ENCODE data around the gene SERINC1.
"Not testable (repeated sequence)": the region's sequence is repeated elsewhere in the genome, so short reads cannot be mapped to it uniquely, and the experiment has no call there.

Gene SERINC1

DNA sequence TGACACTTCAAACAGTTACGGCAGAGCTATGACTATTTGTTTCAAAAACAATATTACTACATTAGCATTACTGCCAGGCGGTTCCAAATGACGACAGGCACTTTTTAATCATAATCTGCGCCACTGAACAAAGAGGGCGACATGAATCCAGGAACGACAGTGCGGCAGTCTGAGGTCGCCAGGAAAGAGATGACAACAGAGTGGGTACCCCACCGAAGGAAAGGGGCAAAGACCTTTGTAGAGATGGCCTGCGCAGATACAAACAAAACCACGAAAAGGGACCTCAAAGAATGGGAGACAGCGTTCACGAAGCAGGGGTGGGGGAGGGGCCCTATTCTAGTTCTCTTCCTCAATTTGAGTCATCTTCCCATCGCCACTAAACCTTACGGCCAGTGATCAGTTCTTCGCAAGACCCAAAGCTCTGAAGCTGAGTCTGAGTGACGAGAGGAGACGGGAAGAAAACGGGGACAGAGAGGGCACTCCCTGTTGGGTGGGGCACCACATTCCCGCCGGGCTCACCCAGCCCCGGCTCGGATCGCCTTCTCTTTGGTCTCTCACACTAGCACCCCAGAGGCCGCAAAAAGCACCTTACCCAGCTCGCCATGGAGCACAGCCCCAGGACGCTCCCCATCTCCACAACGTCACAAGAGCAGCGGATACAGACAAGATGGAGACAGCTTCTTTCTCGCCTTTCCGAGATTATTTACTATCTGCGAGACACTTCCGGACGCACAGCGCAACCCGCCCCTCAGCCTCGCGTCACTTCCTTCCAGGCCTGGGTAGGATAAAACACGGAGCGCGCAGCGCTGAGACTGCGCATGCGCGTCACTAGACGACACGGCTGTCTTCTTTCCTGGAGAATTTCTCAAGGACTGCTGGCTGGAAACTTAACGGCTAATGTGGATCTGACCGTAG lies at the start of gene SERINC1:
Gene SERINC1, minus strand, starts transcription at position 701 of the 915 bp plus-strand sequence. Its CDS starts 70 bp downstream, at position 631.
- peak; percentile 92 for DNase-seq

DNA sequence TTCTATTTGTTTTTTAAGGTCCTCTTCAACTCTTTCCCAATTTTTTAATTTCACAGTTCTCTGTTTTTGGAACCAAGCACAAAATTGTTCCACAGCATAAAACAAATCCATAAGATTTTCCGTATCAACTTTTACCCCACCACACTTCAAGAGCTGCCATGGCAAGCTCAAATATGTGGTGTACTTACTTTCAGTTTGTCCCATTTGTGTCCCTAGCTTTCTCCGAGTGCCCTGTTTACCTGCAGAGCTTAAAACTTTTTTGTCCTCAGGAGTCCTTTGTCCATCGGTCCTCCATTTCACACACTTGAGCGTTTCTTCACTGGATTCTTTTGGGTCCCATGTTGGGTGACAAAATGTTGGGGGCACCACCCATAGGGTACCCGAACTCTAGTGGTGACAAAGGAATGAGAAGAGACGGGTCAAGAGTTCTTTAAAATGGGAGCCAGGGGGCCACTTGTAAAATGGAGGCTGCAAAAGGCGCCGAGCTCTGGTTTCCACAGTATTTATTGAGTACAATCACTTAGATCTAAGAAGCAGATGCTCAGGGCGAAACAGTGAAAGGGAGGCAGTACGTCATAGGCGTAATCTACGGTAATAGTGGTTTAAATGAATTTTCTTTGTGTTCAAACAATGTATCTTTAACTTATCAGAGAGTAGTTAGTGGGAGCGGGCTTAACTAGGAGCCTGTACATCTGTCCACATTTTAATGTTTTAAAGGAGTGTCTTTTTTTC lies 39.8 kb upstream of the SERINC1 start:
- no peak for DNase-seq

DNA sequence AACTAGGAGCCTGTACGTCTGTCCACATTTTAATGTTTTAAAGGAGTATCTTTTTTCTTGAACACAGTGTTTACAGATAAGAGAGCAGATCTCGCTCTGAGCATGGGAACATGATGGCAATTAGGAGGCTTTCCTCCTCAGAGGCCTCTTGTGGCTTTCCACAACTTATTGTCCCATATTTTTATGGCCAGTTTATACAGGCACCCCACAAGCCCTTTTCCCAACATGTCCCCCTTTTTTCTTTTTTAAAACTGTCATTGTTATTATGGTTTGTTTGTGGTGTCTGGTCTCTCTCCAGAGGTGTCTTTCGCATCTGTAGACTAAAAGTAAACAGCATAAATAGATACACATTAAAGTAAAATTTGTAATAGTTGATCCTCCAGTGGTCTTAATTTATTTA lies 33.6 kb upstream of the SERINC1 start:
- not testable (repeated sequence) for DNase-seq

DNA sequence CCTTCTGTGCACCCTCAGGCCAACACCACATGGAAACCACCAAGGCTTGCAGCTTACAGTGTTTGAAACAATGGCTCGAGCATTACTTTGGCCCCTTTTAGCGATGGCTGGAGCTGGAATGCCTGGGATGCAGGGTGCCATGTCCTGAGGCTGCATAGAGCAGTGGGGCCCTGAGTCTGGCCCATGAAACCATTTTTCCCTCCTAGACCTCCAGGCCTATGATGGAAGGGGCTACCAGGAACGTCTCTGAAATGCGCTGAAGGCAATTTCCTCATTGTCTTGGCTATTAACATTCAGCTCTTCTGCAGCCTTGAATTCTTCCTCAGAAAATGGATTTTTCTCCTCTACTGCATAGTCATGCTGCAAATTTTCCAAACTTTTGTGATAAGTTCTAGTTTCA lies 29.9 kb upstream of the SERINC1 start:
- no peak for DNase-seq

DNA sequence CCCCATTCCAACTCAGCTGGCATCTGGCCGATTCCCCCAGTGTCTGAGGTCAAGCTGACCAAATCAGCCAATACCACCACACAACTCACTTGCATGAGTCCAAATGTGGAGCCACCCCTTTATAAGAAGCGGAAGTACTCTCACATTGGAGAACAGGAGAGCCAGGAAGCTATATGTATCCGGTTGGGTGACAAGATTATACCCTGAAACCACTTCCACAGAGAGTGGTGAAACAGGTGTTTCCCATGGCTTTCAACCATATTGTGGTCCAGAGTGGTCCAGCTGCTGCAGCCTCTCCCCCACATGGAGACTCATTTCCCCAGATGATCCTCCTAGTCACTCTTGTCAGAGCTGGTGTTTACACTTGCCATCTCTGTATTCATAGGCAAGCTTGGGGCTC lies 24.0 kb upstream of the SERINC1 start:
- no peak for DNase-seq

DNA sequence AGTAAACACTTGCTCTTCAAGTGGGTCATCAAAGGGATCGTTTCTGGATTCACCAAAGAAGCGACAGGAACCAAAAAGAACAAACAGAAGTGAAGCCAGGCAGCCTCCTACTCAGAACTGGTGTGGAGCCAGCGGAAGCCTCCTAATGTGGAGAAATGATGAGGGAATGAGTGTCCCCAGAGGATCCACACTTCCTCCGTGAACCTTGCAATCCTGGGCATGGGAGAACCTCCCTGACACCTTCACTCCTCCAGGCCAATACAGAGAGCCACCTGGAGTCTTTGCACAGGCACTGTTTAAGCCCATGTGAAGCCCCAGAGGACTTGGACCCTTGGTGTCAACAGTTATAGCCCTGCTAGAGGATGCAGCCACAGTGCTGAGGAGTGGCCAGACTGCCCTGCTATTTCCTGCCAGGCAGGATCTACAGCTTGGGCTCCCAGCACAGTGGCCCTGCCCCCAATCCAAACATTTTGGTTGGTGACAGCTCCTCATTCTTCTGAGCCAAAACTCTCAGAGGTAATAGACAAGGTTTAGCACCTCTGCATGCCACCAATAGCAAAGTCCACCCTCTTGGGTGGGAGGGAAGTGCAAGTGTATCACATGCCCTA lies 23.2 kb upstream of the SERINC1 start:
- DNase-seq, result no peak

DNA sequence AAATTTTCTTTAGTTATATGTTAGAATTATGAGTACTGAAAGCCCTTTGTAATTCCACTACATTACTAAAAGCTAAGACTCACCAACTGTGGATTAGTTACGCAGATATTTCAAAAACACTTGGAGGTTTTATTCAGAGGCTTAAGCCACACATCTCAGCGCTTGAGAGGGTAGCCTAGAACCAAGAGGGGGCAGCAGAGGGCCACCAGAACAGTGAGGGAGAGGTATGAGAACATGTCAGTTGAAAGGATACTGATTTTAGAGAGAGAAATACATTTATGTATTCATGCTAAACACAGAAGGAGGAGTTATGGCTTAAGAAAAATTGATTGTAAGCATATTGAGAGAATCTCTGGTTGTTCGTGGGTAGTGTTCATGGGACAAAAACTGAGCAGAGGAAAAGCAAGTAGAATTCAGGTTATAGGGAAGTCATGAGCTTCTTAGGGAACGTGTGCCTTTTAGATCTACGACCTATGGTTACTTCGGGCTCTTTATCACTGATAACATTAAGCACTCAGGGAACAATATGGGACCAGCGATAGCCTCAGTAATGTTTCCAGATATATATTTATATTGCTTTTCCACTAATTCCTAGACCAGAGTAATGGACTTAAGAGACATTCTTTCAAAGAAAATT lies 20.4 kb upstream of the SERINC1 start:
- DNase-seq, result peak; percentile 53

DNA sequence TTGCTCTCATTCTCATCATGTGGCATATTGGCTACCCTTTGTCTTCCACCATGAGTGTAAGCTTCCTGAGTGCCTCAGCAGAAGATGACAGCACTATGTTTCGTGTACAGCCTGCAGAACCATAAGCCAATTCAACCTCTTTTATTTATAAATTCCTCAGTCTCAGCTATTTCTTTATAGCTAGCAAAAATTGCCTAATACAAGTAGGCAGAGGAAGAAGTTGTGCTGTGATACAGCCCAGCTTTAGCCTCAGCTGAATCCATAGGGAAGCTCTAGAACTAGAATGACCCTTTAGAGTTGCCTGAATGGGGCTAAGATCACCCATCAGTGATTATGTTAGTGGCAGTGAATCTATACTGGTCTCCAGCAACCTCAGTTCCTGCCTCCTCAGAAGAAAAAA lies 19.0 kb upstream of the SERINC1 start:
- no peak for DNase-seq

DNA sequence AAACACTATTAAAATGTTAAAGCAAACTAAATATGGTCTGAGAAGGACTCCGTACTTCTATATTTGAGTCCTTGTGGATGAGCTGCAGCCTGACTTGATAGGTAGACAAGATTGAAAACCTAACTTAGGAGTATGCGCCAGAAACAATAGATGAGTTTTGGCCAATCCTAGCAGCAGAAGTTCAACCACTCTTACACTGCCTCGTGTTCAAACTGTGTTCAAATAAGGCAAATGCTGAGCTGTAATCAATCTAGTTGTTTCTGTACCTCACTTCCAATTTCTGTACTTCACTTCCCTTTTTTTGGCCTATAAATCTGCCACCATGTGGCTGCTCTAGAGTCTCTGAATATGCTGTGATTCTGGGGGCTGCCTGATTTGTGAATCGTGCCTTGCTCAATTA lies 13.2 kb upstream of the SERINC1 start:
- no peak for DNase-seq

DNA sequence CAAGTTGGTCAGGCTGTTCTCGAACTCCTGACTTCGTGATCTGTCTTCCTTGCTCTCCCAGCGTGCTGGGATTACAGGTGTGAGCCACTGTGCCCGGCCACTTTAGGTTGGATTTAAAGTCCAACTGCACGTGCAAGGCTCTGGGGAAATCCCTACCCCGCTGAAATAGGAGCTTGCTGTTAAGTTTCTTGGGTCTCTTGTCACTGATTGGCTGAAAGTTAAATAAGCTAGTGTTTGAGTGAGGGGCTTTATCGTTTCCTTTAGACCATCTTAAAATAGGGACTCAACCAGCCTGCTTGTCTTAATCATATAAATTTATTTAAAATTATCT lies 11.1 kb upstream of the SERINC1 start:
- no peak for DNase-seq

DNA sequence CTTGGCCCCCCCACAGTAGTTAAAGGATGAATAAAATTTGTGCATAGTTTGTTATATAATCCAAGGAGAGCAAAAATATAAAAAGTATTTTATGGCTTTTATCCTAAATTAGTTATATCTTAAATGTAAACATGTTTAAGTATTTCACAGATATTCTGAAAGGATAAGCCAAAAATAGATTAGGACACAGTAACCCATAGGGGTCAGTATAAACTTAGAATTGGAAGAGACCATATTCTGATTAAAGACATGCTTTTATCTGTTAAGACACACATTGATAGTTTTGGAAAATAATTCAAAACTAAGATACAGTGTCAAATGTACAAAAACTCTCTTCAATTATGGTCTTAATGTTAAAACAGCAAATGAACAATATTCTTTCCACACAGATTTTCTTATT lies 4.5 kb upstream of the SERINC1 start:
- DNase-seq, result no peak

DNA sequence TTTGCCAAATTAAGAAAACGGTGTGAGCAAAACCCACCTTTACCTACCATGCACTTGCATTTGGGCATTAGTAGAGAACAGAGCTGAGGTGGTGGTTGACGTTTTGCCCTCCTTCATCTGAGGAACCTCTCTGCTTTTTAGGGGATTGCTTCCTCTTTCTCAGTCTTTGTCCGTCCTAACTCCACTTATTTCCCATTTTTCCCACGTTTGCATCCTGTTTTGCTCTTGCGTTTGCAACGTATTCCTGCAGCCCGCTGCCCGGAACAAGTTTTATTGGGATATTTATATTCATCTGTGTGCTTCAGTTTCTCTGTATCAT lies 374 bp upstream of the SERINC1 start:
- no peak for DNase-seq

DNA sequence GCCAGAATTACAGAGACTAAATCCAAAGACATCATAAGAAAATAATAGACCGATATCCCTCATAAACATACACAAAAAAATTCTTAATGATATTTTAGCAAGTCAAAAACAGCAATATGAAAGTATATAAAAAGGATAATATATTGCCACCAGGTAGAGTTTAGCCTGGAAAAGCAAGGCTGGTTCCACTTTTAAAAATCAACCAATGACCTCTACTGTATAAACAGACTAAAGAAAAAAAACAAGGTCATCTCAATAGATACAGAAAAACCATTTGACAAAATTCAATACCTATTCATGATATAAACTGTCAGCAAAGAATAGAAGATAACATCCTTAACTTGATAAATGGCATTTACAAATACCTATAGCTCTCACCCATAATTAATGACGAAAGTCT lies 9.7 kb downstream of the SERINC1 start:
- DNase-seq, result no peak

DNA sequence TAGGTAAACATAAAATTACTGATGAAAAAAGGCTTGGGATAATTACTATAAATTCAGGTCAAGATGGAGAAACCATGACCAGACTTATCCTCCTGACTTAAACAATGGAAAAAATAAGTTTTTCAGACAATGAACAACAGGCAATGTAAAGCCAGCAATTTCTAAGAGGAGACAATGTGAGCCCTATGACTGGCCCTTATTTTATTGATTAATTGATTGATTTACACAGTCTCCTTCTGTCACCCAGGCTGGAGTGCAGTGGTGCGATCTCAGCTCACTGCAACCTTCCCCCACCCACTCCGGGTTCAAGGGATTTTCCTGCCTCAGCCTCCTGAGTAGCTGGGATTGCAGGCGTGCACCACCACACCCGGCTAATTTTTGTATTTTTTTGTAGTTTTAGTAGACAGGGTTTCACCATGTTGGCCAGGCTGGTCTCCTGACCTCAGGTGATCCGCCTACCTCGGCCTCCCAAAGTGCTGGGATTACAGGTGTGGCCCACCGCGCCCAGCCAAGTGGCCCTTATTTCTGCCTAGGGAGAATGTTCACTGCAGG lies 11.7 kb downstream of the SERINC1 start:
- DNase-seq, result not testable (repeated sequence)

DNA sequence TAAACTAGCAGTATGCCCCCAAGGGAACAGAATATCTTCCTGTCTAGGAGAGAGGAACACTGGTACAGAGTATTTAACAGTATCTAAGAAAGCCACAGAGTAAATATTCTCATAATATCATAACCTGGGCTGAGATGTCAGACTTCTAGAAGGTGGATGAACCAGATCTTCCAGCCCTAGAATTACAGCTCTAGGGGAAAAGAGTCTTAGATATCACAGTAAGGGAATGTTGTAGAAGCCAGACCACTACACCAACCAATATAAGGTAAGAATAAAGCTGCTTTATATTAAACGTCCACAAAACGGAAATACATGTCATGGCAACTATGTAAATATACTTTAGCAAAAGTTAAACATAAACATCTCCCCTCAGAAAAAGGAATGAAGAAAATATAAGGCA lies 12.4 kb downstream of the SERINC1 start:
- no peak for DNase-seq

DNA sequence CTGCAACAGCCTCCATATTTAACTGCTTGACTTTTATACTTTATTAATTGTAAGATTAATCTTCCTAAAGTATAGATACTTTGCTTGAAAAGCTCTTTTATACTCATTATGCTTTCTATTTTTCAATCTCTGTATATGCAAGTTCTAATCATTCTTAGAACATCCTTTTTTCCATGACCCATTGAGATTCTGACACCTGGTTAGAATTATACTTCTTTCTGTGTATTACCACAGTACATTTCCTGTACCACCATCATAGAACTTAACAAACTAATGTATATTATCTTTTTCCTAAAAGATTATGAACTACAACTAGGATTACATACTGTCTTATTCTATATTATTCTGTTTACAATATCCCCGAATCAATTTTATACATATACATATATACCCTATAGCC lies 13.5 kb downstream of the SERINC1 start:
- DNase-seq, result no peak

DNA sequence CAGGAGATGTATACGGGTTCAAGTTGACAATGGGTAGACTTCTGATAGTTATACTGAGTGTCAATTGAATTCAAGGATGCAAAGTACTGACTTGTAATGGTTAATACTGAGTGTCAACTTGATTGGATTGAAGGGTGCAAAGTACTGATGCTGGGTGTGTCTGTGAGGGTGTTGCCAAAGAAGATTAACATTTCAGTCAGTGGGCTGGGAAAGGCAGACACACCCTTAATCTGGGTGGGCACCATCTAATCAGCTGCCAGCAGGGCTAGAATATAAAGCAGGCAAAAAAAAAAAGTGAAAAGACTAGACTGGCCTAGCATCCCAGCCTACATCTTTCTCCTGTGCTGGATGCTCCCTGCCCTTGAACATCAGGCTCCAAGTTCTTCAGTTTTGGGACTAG lies 16.5 kb downstream of the SERINC1 start:
- DNase-seq, result not testable (repeated sequence)

DNA sequence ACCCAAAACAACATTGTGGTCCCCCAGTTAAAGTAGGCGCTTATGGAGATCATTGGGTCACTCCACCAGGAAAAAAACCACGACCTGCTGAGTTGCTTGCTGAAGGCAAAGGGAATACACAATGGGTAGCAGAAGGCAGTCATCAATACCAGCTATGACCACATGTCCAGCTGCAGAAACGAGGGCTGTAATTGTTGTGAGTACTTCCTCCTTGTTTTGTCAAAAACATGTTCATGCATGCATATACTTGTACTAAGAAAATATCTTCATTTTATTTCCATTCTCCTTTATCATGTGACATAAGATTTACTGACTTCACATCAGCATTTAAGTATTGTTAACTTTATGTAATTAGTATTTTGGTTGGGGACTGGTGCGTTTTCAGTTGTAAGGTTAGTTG lies 16.9 kb downstream of the SERINC1 start:
- DNase-seq, result no peak

DNA sequence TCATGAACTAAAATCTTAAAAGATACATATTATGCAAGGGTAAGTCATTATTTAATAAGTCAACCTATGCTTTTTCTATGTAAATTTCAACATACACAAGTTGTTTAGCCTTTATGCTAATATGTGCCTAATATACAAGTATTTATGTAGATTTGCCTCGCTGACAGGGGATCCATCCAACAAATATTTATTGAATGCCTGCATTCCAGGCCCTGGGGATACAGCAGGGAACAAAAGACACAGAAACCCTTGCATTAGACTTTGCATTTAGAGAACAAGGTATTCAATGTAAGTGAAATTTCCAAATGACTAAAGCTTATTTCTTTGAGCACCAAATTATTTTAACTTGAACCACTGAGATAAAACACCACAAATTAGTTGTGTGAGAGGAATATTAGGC lies 19.1 kb downstream of the SERINC1 start:
- DNase-seq, result no peak

DNA sequence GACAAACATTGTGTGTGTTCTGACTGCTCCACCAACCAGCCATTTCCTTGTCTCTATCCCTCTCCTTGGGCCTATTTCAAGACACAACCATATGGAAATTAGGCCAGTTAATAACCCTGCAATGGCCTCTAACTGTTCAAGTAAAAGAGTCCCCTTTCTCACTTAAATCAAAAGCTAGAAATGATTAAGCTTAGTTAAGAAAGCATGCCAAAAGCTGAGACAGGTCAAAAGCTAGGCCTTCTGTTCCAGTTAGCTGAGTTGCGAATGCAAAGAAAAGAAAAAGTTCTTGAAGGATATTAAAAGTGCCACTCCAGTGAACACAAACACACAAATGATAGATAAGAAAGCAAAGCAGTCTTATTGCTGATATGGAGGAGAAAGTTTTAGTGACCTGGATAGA lies 22.5 kb downstream of the SERINC1 start:
- DNase-seq, result no peak

DNA sequence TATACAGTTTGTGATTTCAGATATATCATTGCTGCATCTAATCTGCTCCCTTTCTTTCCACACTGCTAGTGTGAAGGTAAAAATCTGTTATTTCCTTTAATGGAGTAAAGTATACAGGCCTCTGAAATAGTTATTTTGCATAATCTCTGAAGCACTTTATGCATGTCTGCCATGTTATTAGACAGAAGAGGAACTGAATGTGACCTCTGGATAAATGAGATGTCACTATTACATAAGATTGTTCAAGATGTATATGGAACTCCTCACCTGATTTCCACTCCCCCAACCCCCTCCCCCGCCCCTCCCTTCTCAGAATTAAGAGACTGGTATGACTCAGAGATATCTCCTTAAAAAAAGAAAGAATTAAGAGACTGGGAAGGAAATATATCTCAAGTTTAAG lies 26.3 kb downstream of the SERINC1 start:
- no peak for DNase-seq

DNA sequence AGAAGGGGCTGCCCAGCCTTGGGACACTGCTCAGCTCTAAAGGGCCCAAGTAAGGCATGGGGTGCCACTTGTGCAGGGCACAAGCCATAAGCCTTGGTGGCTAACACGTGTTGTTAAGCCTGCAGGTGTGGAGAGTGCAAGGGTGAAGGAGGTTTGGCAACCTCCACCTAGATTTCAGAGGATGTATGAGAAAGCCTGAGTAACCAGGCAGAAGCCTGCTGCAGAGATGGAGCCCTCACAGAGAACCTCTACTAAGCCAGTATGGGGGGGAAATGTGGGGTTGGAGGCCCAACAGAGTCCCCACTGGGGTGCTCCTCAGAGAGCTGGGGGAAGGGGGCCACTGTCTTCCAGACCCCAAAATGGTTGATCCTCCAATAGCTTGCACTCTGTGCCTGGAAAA lies 32.6 kb downstream of the SERINC1 start:
- no peak for DNase-seq

DNA sequence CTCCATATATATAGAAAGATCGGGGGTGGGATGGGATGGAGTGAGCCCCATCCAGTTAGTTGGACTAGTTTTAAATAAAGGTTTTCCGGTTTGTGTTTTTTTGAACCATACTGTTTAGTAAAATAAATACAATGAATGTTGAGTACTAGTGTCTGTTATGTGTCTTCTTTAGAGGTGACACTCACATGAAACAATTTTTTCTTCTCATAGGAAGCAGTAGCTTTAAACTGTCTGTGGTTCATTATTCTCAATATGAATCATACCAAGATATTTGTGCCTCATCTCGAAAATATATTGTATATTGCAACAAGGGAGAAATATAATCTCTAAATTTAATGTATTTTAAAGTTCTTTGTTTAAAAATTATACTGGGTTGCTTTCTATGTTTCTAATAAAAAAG lies 38.8 kb downstream of the SERINC1 start:
- no peak for DNase-seq

Data from CD4-positive, alpha-beta T cell treated with Interferon gamma for 1 hour (primary cell).